IPS-18c (cell line): Measurements from ENCODE around the gene GNAZ.
A peak's percentile ranks its signal among the peaks of the same experiment; 100 is the strongest.
"Not testable (repeated sequence)": the region's sequence is repeated elsewhere in the genome, so short reads cannot be mapped to it uniquely, and the experiment has no call there.

Source experiments
- H3K4me3 ChIP-seq: 2 replicates; pipeline ENCODE4 v1.7.0; 2013; ENCODE audit warnings: low read depth, mild to moderate bottlenecking, low read length, moderate library complexity; ENCODE audit not compliant: insufficient read depth
- H3K9me3 ChIP-seq: one replicate; pipeline ENCODE4 v1.6.1; 2013; ENCODE audit warnings: mild to moderate bottlenecking, low read length, moderate library complexity; ENCODE audit not compliant: control insufficient read depth, insufficient read depth

Gene GNAZ

DNA sequence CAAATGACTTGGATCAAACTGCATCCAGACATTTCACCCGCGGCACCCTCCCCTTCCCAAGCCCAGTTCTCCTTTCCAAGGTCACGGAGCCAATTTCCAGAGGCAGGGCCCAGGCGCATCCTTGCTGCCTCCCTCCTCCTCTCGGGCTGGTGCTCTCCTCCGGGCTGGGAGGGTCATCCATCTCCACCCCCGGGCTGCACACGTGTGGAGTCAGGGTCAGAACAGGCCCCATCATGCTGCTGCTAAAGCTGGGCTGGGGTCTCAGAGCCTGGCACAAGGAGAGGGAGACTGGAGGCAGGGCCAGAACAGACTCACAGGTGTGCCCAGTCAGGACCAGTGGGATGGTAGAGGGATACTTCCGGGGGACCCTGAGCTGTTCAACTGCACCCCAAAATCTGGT is 57.5 kb downstream of the GNAZ start:
- Histone ChIP-seq H3K9me3 (no peaks in the 10 kb centered on the region), H3K4me3 (no peak overlapping the region)

DNA sequence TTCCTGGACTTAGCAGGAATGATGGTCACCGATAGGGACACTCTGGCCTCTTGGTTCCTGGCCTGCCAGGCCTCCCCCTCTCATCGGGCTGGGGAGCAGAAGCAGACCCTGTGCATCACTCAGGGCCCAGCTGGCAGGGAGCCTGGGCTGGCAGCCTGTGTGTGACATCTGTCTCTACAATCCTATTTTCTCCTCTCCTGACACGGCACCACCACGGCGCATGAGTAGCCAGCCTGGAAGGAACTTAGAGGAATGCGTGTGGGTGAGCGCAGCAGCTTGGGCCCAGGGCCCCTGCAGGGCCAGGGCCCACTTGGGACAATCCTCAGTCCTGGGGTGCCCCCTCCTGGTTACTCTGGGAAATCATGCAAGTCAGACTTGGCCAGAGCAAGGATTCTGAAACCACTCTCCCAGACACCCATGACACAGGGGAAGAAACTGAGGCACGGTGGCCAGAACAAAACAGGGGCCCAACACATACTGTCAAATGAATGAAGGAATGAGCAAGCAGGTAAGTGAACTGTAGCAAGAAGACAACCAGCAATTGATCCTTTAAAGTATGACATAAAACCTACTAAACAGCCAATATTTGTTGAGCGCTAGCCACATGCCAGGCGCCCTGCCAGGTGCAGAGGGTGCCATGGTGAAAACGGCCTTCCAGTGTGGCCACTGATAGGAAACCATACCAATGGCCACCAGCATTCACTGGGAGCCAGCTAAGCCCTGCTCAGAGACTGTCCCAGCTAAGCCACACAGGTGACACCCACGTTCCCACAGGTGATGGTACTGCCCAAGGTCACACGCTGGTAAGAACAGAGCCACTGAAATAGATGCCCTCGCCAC is 58.2 kb downstream of the GNAZ start:
- no peaks in the 10 kb centered on the region for H3K9me3 ChIP-seq
- no peak overlapping the region for H3K4me3 ChIP-seq

DNA sequence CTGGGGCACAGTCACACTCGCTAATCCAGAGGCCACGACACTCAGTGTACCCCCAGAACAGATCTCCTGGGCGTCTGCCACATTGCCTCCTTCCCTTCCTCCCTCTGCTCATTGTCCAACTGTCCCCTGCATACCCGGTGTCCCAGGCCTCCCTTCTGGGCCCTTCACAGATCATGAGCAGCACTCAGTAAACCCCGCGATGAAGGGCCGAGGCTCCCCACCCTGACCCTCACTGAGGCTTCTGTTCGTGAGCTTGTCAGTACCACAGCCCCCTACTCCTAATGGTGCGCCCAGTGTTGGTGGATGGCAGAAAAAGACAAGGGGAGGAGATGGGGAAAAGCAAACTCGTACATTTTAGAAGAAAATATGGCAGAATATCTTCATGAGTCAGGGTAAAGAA is 58.8 kb downstream of the GNAZ start:
- H3K4me3 ChIP-seq = no peak overlapping the region
- no peaks in the 10 kb centered on the region for H3K9me3 ChIP-seq

DNA sequence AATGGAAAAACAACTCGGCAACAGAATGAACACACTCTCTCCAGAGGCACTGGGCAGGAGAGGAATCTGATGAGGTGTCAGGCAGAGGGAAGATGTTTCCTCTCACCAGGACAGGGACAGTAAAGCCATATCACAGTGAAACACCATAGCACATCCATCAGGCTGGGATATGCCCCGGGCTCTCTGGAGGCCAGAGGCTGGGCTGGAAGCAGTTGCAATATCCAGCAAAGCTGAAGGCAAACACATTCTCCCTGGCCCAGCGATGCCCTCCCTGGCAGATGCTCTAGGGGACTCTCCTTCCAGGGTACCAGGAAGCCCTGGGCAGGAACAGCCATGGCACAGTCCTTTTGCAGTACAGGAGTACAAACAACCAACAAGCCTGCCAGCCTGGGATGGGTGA is 60.4 kb downstream of the GNAZ start:
- no peak overlapping the region for H3K4me3 ChIP-seq
- no peaks in the 10 kb centered on the region for H3K9me3 ChIP-seq

DNA sequence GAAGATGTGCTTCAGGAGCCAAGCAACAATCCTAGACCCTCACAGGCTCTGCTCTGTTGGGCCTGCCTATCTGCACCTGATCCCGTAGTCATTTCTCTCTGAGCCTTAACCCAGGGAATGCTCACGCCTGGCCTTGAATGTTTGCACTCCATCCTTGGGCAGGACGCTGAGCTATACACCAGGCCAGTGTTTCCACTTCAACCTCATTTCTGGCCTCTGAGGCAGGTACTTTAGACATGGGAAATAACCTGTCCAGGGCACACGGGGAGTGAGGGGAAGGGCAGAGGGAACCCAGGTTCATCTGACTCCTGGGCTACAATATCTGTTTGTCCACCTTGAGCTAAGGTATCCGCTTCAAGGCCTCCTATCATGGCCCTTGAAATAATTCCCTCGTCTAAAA is 61.6 kb downstream of the GNAZ start:
- no peak overlapping the region for H3K4me3 ChIP-seq
- no peaks in the 10 kb centered on the region for H3K9me3 ChIP-seq

DNA sequence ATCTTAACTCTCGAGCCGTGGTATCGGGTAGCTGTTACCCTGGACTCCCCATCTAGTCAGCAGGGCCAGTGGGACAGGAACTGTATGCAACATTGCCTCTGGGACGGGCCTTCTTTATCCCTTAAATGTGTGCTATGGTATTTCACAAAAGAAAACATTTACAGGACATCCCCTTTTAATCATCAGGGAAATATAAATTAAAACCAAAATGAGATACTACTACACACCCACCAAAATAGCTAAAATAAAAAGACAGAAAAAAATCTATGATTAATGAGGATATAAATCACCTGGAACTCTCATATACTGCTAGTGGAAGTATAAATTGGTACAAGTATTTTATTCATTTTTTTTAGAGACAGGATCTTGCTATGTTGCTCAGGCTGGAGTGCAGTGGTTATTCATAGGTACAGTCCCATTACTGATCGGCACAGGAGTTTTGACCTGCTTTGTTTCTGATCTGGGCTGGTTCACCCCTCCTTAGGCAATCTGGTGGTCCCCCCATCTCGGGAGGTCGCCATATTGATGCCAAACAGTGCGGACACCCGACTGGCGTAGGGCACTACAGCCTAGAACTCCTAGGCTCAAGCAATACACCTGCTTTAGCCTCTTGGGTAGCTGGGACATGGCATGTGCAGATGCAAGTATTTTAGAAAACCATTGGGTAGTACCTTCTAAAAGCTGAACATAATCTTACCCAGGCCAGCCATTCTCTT is 62.2 kb downstream of the GNAZ start:
- no peak overlapping the region for H3K4me3 ChIP-seq
- no peaks in the 10 kb centered on the region for H3K9me3 ChIP-seq

DNA sequence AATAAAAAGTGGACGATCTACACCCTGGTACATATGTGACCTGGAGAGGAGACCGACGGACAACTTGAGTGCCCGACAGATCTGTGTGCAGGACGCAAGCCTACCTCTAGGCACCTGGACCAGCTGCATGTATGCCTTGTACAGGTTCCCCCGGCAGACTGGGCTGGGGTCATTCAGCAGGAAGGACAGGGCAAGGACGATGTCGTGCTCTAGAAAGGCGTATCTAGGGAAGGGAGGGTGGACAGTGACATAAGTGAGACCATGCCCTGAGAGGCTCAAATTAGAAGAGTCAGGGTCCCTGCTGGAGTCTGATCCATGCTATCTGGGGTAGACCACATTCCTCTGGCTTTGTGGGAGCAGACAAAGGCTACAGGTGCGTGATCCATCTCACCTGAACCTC is 63.6 kb downstream of the GNAZ start:
- Histone ChIP-seq H3K4me3 (no peak overlapping the region), H3K9me3 (no peaks in the 10 kb centered on the region)

DNA sequence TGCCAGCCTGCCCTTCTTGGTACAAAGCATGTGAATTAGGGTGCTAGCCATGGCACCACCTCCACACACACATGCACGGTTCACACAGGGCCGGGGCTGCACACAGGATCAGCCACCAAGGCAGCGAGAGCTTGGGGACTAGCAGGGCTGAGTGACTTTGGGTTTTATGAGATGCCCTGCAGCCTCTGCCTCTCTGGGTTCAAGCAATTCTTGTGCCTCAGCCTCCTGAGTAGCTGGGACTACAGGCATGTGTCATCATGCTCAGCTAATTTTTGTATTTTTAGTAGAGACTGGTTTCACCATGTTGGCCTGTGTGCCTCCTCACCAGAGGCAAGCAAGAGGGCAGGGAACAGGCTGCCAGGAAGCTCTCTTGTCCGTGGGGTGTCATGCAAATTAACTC is 66.7 kb downstream of the GNAZ start:
- not testable (repeated sequence) for H3K9me3 ChIP-seq, H3K4me3 ChIP-seq

DNA sequence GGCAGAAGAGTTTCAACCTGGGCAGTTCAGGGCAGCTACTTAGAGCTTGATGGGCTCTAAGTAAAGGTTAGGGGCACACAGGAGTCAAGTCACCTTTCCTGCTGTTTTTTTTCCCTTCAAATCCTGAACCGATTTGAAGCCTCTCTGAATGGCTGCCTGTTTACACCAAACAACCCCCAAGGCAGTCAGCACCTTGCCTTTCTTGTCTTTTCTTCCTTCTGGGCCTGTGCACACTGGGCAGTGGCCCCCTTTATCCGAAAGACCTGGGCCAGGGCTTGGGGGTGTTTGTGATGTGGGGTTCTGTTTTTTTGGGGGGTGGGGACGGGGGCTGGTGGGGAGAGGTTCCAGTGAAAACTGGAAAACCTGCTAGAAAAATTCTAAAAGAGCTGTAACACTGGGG is 67.1 kb downstream of the GNAZ start:
- Histone ChIP-seq H3K4me3 (no peak overlapping the region), H3K9me3 (no peaks in the 10 kb centered on the region)

DNA sequence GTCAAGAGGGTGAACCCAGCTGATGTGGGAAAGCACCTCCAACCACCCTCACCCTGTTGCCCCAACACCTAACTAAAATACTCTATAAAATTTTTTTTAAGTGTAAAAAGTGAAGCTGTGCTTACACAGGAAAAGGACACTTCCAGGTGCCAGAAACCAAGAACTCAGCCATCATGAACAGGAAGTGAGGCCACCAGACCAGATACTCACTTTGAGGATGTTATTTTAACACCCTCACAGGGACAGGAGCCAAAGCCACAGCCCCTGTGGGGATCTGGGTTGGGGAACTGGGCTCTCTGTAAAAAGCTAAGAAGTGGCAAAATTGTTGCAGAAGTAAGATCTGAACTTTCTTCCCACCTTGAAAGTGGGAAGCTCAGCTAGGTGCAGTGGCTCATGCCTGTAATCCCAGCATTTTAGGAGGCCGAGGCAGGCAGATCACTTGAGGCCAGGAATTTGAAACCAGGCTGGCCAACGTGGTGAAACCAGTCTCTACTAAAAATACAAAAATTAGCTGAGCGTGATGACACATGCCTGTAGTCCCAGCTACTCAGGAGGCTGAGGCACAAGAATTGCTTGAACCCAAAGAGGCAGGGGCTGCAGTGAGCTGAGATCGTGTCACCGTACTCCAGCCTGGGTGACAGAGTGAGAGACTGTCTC is 67.7 kb downstream of the GNAZ start:
- Histone ChIP-seq H3K4me3 (no peak overlapping the region), H3K9me3 (no peaks in the 10 kb centered on the region)

DNA sequence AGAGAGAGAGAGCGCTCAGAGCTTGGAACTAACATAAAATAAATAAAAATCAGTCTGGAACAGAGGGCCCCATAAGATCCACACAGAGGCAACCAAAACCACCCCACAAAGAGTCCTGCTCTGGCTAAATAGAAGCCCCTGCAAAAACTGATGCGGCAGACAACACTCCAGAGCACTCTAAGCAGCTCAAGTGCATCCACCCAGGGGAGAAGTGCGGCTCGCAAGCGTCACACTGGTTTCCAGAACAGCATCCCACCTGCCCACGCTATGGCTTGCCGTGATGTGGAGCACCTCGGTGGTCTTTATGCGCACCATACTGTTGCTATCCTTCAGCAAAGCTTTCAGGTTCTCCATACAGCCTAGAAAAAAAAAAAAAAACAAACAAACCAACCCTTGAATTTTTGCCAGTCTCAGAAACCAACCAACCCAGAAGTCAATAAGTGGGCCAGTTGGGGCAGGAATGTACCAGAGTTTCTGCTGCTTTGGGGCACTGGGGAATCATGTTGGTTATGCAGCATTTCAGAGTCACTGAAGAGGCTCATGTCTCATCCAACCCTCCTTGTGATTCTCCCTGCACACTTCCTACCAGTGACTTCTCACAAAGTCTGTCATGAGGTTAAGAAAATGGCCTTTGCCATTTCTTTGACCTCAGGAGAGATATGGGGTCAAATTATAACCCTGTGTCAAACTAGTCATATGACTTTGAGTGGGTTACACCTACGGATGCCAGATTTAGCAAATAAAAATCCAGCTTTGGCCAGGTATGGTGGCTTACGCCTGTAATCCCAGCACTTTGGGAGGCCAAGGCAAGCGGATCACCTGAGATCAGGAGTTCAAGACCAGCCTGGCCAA is 68.5 kb downstream of the GNAZ start:
- Histone ChIP-seq H3K4me3 (no peak overlapping the region), H3K9me3 (no peaks in the 10 kb centered on the region)

DNA sequence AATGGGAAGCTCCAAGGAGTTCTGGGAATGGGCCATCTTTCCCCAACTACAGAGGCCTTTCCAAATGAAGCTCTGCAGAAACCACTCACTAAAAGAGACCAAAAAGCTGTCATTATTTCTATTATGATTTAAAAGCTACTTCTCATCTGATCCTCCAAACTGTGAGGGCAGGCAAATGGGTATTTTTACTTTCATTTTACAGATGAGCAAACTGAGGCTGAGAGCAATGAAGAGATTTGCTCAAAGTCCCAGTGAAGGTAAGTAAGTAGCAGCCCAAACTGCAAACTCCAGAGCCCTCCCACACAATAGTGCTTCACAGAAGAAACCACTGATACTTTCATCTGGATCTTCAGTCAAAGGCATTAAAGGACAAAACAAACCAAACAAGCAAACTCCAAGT is 70.1 kb downstream of the GNAZ start:
- H3K9me3 ChIP-seq = no peaks in the 10 kb centered on the region
- H3K4me3 ChIP-seq = no peak overlapping the region

DNA sequence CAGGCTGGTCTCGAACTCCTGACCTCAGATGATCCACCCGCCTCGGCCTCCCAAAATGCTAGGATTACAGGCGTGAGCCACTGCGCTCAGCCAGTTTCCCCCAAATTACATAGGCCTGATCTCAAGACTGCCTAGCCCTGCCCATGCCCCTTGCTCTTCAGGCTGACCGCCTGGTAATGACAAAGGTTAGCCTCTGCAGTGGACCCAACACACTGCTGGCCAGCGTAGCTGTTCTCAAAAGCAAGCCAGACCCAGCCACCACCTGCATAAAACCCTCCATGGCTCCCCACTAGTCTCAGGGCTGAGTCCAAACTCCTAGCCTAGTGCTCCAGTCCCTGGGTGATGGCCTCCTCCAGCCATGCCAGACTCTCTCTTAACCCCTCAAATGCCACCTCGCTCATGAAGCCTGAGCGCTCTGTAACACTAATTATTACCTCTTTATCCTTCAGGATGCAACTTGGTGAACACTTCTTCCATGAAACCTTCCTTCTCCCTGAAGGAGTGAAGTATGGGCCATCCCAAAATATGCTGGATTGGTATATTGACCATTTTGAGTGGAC is 72.3 kb downstream of the GNAZ start:
- H3K4me3 ChIP-seq = no peak overlapping the region
- no peaks in the 10 kb centered on the region for H3K9me3 ChIP-seq

DNA sequence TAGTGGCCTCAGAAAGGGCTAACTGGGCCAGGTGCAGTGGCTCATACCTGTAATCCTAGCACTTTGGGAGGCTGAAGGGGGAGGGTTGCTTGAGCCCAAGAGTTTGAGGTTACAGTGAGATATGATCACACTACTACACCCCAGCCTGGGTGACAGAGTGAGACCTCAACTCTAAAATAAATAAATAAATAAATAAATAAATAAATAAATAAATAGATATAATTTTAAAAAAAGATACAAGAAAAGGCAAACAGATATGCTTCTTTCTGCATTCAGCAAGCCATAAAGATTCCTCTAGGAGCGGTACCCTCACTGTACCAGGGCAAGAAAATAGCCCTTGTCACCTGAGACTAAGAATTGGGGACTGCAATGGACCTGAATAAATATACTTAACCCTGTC is 72.8 kb downstream of the GNAZ start:
- Histone ChIP-seq H3K9me3 (no peaks in the 10 kb centered on the region), H3K4me3 (no peak overlapping the region)

DNA sequence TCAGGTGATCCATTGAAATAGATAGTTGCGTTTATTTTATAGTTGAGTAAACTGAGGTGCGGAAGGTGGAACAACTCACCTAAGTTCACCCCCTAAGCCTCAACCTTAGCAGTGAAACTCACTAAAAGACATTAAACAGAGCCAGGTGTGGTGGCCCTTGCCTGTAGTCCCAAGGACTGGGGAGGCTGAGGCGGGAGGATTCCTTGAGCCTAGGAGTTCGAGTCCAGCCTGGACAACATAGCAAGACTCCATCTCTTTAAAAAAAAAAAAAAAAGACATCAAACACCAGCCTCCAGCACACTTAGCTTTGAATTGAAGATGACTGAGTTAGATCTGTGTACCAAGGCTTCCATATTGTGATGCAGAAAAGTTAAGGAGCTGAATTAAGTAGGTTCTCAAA is 74.1 kb downstream of the GNAZ start:
- Histone ChIP-seq H3K9me3 (no peaks in the 10 kb centered on the region), H3K4me3 (no peak overlapping the region)

DNA sequence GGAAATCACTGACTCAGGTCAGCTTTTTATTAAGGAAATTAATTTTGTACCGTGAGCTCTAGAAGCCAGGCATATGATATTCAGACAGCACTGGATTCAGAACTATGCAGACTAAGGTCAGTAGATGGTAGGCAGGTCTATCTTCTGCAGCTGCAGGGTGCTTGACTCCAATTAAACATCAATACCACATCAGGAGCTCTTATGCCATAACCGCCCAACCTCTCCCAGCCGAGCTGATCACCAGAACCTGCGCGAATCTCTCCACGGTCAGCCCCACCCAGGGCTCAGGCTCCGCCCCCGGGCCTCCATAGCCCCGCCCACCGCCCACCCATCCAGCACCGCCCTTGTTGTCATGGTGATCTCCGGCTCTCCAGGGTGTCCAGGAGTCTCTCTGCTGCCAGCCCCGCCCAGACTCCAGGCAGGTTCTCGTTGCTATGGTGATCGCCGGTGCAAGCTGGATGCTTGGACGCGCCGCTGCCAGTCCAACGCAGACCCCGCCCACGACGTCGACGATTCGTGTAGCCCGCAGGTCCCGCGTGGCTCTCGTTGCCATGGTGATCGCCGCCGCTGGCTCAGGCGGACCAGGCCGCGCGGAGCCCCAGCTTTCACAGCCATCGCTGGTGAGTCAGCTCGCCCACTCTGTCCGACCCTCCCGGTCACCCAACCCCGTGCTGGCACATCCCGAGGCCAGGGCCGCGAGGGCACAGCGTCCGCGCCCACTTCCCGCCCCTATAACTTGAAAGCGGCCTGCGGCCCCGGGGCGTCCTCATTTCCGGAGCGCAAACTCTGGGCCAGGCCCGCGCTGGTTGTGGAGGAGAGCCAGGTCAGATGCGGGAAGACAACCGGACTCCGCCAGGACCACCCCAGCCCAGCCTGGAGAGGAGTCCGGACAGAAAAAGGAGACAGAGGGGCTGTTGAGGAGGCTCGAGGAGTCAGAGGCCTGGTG is 74.9 kb downstream of the GNAZ start, which contains the start of gene RAB36:
Gene RAB36 (plus strand): TSS at position 546 of the 946 bp plus-strand sequence. CDS start 1,140 bp downstream, outside the sequence.
- Histone ChIP-seq H3K4me3 (peak within 1 kb of the TSS; percentile 63), H3K9me3 (no peaks in the 10 kb centered on the region)
